ENCODE measurements around the gene ARMH1.

ARMH1 gene

DNA sequence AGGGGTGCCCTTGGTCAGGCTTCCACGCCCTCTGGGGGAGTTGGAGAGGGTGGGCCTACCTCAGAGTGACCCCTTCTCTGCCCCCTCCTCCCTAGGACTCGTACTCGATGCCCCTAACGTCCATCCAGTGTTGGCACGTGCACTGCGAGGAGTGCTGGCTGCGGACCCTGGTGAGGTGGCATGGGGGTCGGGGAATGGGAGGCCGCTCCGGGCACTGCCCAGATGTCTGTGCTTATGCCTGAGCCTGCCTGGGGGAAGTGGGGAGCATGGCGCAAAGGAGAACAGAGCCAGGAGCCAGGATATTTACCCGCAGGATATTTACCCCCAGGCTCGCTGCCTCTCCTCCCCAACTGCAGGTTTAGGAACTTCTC is 24.7 kb upstream of the ARMH1 start:
- peaks cover 29% of the 10 kb centered on the region for H4K20me1 ChIP-seq (ENCODE audit: insufficient read depth, low read length)
- H3K27ac ChIP-seq (ENCODE audit: low read length) = no peak overlapping the region
- no peaks in the 10 kb centered on the region for H3K9me3 ChIP-seq (ENCODE audit: insufficient read depth, low read length, severe bottlenecking)
- DNase-seq = no peak
- H3K4me2 ChIP-seq (ENCODE audit: insufficient read depth, low read length) = no peak overlapping the region
- ATAC-seq (ENCODE audit: insufficient read depth, low read depth) = no peak
- peaks cover 63% of the 10 kb centered on the region for H3K36me3 ChIP-seq (ENCODE audit: insufficient read depth, low read length)
- H3K79me2 ChIP-seq (ENCODE audit: insufficient read depth, low read length) = no peaks in the 10 kb centered on the region
- no peak for TF ChIP-seq EZH2 (IDR thresholded peaks at IDR 0.05; ENCODE audit: borderline replicate concordance, low read depth, low read length, severe bottlenecking)
- TF ChIP-seq, protein P1, sequence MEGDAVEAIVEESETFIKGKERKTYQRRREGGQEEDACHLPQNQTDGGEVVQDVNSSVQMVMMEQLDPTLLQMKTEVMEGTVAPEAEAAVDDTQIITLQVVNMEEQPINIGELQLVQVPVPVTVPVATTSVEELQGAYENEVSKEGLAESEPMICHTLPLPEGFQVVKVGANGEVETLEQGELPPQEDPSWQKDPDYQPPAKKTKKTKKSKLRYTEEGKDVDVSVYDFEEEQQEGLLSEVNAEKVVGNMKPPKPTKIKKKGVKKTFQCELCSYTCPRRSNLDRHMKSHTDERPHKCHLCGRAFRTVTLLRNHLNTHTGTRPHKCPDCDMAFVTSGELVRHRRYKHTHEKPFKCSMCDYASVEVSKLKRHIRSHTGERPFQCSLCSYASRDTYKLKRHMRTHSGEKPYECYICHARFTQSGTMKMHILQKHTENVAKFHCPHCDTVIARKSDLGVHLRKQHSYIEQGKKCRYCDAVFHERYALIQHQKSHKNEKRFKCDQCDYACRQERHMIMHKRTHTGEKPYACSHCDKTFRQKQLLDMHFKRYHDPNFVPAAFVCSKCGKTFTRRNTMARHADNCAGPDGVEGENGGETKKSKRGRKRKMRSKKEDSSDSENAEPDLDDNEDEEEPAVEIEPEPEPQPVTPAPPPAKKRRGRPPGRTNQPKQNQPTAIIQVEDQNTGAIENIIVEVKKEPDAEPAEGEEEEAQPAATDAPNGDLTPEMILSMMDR (IDR thresholded peaks at IDR 0.05; ENCODE audit: borderline replicate concordance, extremely low read depth, low read length, poor library complexity, severe bottlenecking) = no peak
- H3K4me1 ChIP-seq (ENCODE audit: insufficient read depth, low read length) = no peaks in the 10 kb centered on the region
- no peak overlapping the region for H3K9ac ChIP-seq (ENCODE audit: low read depth, low read length)
- no peak overlapping the region for H3K4me3 ChIP-seq (ENCODE audit: low read depth in 1 of 2, low read length in 2 of 2)
- no peak overlapping the region for H2AFZ ChIP-seq (ENCODE audit: low read depth, low read length)
- no peaks in the 10 kb centered on the region for H3K27me3 ChIP-seq (ENCODE audit: insufficient read depth, low read length, poor library complexity)

DNA sequence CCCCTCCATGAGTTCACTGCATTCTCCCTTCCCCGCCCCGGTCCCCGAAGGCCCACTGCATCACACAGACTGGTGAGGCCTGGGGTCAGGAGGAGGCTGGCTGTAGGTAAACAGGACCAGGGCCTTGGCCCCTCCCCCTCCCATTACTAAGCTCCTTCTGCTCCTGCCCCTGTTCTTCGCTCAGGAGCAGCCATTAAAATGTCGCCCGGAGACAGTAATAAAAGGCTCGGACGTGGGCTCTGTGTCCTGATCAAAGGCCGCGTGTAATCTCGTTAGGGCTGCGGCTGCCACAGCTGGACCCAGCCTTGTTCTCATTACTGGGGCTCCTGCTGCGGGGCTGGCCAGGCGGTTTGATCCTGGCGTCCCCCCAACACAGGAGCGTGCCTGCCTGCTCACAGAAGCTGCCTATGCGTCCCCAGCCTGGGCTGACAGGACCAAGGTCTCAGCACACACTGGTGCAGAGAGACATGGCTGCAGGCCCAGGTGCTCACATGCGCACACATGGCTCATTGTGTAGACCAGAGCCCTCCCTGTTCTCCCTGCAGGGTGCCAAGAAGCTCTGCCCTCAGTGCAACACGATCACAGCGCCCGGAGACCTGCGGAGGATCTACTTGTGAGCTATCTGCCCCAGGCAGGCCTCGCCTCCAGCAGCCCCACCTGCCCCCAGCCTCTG is 24.2 kb upstream of the ARMH1 start:
- Histone ChIP-seq H3K79me2 (ENCODE audit: insufficient read depth, low read length) (no peaks in the 10 kb centered on the region), H3K27ac (ENCODE audit: low read length) (no peak overlapping the region), H3K4me2 (ENCODE audit: insufficient read depth, low read length) (no peak overlapping the region), H3K9ac (ENCODE audit: low read depth, low read length) (no peak overlapping the region), H4K20me1 (ENCODE audit: insufficient read depth, low read length) (peaks cover 24% of the 10 kb centered on the region), H3K9me3 (ENCODE audit: insufficient read depth, low read length, severe bottlenecking) (no peaks in the 10 kb centered on the region), H2AFZ (ENCODE audit: low read depth, low read length) (no peak overlapping the region), H3K27me3 (ENCODE audit: insufficient read depth, low read length, poor library complexity) (no peaks in the 10 kb centered on the region), H3K4me1 (ENCODE audit: insufficient read depth, low read length) (no peaks in the 10 kb centered on the region), H3K36me3 (ENCODE audit: insufficient read depth, low read length) (peaks cover 58% of the 10 kb centered on the region), H3K4me3 (ENCODE audit: low read depth in 1 of 2, low read length in 2 of 2) (no peak overlapping the region)
- TF ChIP-seq, protein P1 (IDR thresholded peaks at IDR 0.05; ENCODE audit: borderline replicate concordance, extremely low read depth, low read length, poor library complexity, severe bottlenecking) = no peak
- TF ChIP-seq EZH2 (IDR thresholded peaks at IDR 0.05; ENCODE audit: borderline replicate concordance, low read depth, low read length, severe bottlenecking) = no peak
- no peak for DNase-seq
- ATAC-seq (ENCODE audit: insufficient read depth, low read depth) = no peak

- TF ChIP-seq, protein P1 (IDR thresholded peaks at IDR 0.05; ENCODE audit: borderline replicate concordance, extremely low read depth, low read length, poor library complexity, severe bottlenecking) = no peak
- TF ChIP-seq EZH2 (IDR thresholded peaks at IDR 0.05; ENCODE audit: borderline replicate concordance, low read depth, low read length, severe bottlenecking) = no peak
- H3K27ac ChIP-seq (ENCODE audit: low read length) = no peak overlapping the region
- no peak for ATAC-seq (ENCODE audit: insufficient read depth, low read depth)
- no peaks in the 10 kb centered on the region for H3K9me3 ChIP-seq (ENCODE audit: insufficient read depth, low read length, severe bottlenecking)
- H3K79me2 ChIP-seq (ENCODE audit: insufficient read depth, low read length) = no peaks in the 10 kb centered on the region
- no peaks in the 10 kb centered on the region for H3K27me3 ChIP-seq (ENCODE audit: insufficient read depth, low read length, poor library complexity)
- H3K4me1 ChIP-seq (ENCODE audit: insufficient read depth, low read length) = no peaks in the 10 kb centered on the region
- peaks cover 22% of the 10 kb centered on the region for H4K20me1 ChIP-seq (ENCODE audit: insufficient read depth, low read length)
- peaks cover 50% of the 10 kb centered on the region for H3K36me3 ChIP-seq (ENCODE audit: insufficient read depth, low read length)
- H3K4me2 ChIP-seq (ENCODE audit: insufficient read depth, low read length) = no peak overlapping the region
- H3K4me3 ChIP-seq (ENCODE audit: low read depth in 1 of 2, low read length in 2 of 2) = no peak overlapping the region
- no peak overlapping the region for H2AFZ ChIP-seq (ENCODE audit: low read depth, low read length)
- no peak for DNase-seq
- H3K9ac ChIP-seq (ENCODE audit: low read depth, low read length) = no peak overlapping the region
Observed at GRCh38 chr1:44651069-44651468, 23.4 kb upstream of the ARMH1 start.

Measured in DND-41 (cell line).